NCI-H1048 (cell line): Measurements from ENCODE around the gene TNRC6B.
"Not testable (repeated sequence)": the region's sequence is repeated elsewhere in the genome, so short reads cannot be mapped to it uniquely, and the experiment has no call there.

Source experiments
- DNase-seq: peaks from one replicate; lab custom pipeline; 2025; lab: John Stamatoyannopoulos, UW

Gene TNRC6B

GRCh38 chr22:40183029-40183581, 5.4 kb downstream of the TNRC6B start:
- no peak for DNase-seq

GRCh38 chr22:40183603-40184002, 5.9 kb downstream of the TNRC6B start:
- DNase-seq: not testable (repeated sequence)

DNA sequence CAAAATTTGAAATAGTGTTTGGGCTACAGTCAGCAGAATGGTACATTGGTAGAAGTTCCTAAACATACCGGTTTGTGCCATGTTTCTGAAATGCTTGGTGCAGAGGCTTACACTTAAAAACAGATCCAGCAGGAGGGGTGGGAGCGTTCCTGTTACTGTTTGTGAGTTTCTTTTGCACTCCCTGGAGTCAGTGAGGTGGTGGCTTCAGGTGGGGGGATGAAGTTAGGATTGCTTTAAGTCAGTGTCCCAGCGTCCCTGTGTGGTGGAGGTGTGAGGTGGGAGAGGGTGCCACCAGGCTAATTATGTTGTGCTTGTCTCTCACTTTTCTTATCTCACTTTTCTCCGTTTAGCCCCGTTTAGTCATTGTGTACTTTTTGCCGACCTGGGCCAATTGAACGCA, 9.7 kb downstream of the TNRC6B start:
- no peak for DNase-seq

DNA sequence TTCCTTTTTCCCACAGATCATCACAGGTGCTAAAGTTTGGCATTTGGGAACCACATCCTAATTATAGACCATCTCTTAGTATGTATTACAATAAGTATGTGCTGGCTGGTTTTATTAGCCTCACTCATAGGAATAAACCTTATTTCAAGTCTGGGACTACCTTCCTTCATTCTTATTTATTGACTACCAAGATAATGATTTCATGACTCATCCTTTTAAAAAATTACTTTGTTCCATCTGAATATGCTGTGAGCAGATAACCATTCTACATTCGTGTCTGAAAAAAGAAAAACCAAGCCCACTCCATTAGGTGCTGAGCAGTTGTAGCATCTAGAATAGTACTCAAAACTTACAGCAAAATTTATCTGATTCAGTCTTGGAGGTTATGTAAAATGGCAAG, 12.3 kb downstream of the TNRC6B start:
- no peak for DNase-seq

GRCh38 chr22:40190501-40190900, 12.8 kb downstream of the TNRC6B start:
- DNase-seq: no peak

DNA sequence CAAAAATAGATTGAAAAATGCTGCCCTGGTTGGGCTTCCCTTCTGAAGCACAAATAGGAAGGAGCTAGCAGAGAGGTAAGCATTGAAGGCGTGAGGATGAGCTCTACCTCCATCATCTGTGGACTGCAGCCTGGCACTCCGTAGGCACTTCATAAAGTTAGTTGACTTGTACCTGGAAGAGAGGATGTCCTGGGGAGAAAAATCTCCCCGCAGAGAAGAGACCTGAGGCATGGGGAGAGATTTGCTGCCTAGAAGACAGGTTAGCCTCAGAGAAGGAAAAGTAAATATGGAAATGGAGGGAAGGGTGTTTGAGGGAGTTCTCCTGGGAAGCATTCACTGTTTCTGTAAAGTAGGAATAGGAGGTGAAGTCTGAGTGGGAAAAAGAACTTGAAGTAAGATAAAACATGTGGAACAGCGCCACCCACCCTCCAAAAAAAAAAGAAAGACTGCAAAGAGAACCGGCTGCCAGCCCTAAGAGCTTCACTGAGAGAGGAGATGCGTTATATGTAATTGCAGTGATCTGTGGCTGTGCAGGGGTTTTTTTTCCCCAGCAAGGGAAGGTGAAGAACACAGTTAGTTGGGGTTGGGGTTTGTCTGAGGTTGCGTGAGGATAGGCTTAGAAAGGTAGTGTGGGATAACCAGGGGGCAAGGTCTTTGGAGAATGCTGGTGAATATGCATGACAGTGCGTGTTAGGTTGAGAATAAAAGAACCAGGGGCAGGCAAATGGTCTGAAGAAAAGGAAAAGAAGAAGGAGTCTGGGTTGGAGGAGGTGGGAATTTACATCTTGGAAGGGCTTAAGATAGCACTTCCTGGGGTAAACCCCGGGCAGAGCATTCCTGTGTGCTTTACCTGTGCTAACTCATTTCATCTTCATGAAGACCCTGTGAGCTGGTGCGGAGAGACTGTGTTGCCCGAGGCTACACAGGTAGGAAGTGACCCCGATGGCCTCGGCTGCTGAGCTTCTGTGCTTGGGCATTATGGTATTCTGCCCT, 16.0 kb downstream of the TNRC6B start:
- no peak for DNase-seq

DNA sequence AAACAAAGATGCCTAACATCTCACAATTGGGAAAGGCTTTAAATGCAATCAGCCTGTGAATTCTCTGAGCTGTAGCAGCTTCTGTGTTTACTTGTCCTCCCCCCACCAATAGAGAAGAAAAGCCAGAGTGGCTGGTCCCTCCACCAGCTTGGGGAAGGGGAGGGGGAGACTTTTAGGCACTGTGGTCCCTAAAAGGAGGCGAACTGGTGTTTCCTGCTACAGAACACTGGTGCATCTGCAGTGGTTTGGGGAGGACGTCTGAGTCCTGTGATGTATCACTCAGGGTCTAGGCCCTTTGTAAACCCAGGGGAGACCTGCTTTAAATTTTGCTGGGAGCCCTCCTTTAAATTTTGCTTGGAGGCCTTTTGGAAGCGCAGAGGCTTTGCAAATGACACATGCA, 16.9 kb downstream of the TNRC6B start:
- no peak for DNase-seq

GRCh38 chr22:40196628-40197360, 19.1 kb downstream of the TNRC6B start:
- no peak for DNase-seq

DNA sequence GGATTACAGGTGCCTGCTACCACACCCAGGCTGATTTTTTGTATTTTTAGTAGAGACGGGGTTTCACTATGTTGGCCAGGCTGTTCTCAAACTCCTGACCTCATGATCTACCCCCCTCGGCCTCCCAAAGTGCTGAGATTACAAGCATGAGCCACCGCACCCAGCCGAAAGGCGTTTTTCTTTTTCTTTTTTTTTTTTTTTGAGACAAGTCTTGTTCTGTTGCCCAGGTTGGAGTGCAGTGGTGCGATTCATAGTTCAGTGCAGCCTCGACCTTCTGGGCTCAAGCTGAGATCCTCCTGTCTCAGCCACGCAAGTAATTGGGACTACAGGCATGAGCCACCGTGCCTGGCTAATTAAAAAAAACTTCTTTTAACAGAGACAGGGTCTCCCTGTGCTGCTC, 19.7 kb downstream of the TNRC6B start:
- not testable (repeated sequence) for DNase-seq

DNA sequence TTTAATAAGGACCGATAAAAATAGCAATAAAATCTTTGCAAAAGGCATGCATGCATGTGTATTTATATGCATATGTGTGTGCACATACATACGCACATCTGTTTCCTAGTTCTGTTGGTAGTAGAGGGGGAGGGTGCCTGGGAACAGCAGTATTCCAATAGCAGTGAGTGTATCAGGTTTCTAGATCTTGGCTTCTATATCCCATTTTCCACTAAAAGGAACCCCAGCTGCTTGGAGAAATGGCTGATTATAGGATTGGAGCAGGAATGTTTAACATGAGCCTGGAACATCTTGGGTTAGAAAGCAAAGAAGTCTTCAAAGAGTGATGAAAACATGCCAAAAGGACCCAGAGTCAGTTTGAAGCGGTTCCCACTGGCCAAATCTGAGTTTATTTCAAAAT, 21.0 kb downstream of the TNRC6B start:
- DNase-seq: no peak

DNA sequence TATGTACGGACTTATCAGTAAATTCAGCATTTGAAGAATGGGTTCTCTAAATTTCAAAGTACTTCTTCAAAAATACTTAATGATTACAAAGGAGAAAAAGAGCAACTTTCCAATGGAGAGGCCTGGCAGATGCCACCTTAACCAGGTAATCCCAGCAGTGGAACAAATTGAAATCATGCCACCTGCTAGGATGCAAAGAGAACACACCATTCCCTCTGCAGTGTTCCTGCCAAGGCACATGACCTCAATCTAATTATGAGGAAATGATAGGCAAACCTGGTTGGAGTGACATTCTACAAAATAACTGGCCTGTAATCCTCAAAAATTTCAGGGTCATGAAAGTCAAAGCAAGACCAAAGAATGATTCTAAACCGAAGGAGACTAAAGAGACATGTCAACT, 21.5 kb downstream of the TNRC6B start:
- DNase-seq: no peak

DNA sequence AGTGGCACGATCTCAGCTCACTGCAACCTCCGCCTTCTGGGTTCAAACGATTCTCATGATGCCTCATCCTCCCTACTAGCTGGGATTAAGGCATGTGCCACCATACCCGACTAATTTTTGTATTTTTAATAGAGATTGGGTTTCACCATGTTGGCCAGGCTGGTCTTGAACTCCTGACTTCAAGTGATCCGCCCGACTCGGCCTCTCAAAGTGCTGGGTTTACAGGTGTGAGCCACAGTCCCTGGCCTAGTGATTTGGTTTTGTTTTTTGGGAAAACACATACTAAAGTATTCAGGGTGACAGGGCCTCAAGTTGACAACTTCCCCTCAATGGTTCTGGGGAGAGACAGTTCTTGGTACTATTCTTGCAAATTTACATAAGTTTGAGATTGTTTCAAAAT, 22.1 kb downstream of the TNRC6B start:
- no peak for DNase-seq

GRCh38 chr22:40200795-40201530, 23.2 kb downstream of the TNRC6B start:
- DNase-seq: no peak

- no peak for DNase-seq
Measured at GRCh38 chr22:40202225-40202944, 24.7 kb downstream of the TNRC6B start.

DNA sequence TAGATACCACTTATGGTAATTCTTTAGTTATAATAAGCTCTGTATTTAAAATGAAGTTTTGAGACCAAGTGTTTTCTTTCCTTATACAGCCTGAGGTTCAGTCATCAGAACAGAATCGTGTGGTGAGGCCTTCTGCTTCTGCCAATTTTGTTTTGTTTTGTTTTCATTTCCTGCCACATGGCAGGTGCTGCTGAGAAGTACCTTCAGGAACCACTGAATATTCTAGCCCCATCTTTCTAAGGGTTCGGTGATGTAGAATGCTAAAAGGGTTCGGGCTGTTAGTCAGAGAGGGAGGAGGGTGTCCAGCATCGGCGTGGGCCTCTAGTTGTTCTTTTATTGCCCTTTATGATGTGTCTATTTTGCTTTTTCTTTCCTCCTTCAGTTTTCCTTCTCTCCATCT, 25.8 kb downstream of the TNRC6B start:
- DNase-seq: no peak

- no peak for DNase-seq
Measured at GRCh38 chr22:40204321-40205116, 26.8 kb downstream of the TNRC6B start.

GRCh38 chr22:40206561-40206960, 28.8 kb downstream of the TNRC6B start:
- DNase-seq: no peak

- no peak for DNase-seq
Measured at GRCh38 chr22:40210818-40211217, 33.1 kb downstream of the TNRC6B start.

DNA sequence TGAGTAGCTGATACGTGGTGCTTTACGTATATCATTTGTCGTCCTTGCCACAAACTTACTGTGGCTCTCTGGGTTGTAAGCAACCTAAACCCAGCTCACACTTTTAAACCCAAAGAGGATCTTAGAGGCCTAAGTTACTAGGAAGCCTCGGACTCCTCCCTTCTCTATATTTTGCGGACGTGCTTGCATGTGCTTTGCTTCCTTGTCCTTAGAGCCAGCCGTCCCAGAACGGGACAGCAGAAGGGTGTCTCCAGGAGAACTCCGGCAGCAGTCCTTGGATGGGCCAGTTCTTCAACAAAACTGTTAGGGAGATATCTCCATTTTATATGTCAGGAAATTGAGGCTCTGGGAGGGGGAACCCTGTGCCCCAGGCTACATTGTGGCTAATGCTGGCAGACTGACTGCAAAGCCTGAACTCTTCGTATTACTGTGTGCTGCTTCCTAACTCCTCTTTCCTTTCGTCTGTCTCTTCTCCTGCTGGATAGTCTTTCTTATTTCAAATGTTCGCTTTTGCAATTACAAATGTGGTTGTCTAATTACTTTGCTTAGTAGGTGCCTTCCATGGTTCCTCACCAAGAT, 33.8 kb downstream of the TNRC6B start:
- no peak for DNase-seq

GRCh38 chr22:40212121-40212520, 34.4 kb downstream of the TNRC6B start:
- DNase-seq: no peak
